GM21786 (cell line): ENCODE results near the gene UBE2E2.

Source experiments
- ATAC-seq: cut with Tn5 transposase; IDR thresholded peaks from one replicate; pipeline ENCODE4 v1.9.1; 2021; ENCODE audit not compliant: unreplicated experiment

Gene UBE2E2

DNA sequence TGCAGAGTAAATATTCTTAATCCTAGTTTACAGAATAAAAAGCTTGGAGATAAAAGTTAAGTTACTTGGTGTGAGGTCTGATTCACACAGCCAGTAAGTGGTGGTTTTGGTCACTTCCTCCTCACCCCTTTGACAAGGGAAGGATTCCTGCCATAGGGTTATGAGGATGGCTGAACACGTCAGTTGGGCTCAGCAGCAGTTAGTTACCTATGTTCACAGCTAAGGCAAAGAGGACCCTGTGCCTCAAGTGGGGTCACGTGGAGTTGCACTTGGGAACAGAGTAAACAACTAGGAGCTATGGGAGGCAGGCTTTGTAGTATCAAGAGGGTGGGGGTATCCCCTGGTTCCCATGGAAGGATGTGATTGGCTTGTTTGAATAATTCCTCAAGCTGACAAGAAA is 232.2 kb downstream of the UBE2E2 start:
- ATAC-seq: no peak

DNA sequence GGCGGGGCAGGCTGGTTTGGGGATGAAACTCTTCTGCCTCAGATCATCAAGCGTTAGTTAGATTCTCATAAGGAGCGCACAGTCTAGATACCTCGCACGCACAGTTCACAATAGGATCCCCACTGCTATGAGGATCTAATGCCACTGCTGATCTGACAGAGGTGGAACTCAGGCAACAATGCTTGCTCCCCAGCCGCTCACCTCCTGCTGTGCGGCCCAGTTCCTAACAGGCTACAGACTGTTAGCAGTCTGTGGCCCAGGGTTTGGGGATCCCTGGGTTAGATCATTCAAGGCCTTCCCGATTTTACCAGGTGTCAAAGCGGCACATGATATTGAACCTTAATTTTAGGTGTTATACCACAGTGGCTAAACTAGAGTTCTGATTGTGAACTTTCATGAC is 232.8 kb downstream of the UBE2E2 start:
- ATAC-seq: no peak

DNA sequence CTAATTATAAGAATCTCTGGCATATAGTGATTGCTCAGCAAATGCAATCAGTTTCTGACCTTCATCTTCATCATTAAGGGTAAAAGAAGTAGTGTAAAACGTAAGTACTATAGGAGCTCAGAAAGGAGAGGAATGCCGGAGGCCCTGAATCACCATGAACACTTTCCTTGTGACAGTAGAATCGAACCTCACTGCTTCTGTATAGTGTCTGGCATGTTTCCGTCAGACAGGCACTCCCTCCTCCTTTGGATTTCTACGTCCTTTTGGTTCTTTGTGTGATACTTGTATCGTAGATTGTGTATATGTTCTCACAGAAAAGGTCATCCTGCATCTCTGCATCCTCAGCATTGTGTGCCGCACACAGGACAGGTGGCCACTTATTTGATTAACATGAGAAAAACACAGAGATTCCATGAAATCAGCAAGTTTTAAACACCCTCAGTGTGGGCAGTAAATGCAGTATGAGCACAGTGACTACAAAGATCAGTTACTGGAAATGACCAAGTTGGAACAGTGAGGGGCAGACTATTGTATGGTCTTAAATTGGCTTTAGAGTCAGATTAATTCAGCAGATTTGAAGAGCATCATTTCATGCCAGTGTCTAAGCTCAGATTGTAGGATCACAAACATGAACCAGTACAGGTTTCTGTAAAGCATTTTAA is 234.5 kb downstream of the UBE2E2 start:
- ATAC-seq: no peak

DNA sequence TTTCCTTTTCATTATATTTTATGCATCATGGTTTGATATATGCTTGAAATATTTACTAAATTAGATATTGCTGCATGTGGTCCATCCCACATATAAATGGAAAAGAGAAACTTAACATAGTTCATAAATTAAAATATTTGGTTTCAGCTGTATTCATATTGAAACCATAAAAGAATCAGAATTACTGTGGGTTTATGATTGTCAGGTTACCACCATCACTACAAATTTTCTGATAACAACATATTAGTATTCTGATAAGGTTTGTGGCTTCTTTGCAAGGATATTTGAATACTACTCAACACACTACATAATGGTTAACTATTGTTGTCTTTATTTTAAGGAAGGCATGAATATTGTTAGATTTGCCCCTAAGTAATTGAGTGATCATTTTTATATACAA is 235.5 kb downstream of the UBE2E2 start:
- no peak for ATAC-seq

DNA sequence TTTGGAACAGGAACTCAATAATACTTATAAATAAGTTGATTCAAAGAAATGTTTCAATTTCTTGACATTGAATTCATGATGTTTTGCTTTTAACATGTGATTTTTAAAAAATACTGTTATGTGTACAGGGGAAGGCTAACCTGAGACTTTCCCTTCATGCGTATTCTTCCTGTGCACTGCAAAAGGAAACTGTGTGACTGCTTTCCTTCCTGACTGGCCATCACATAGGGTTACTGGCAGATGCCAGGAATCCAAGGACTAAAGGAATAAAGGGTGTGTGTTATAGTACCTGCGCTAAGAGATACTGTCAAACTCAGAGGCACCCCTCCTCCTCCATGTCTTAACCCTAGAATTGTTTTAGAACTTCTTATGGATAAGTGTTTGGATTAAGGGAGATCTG is 236.0 kb downstream of the UBE2E2 start:
- ATAC-seq: no peak

DNA sequence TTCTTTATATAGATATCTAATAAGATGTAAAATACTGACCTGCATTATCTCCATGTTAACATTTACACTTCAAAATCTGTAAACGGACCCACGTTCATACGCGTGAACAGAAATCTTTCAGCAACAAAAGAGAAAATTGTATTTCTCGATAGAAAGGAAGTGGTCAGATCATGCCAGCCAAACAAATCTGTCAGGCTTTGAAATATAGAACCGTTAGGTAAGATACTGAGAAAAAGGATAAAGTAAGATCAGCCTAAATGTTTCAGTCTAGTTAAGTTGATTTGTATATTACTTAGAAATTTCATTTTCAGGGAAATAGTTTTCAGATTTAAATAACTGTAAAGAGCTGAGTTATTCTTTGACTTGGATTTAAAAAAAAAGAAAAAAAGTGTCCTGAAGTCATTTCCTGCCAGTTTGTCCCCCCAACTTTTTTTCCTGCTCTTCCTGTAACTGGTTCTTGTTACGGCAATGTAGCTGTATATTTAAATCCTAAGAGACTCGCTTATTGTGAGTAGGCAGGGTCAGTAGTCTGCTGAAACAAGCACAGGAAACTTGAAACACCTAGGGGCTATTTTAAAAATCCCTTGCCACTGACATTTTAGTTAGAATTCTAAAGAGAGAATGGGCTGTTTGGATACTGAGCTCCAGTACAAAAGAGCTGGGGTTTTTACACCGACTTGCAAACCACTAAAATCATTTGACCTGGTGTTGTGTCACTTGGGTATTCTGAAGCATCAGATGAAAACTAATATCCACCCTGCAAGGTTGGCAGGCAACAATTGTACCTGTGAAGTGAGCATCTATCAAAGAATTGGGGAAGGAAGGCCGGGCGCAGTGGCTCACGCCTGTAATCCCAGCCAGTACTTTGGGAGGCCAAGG is 237.5 kb downstream of the UBE2E2 start:
- no peak for ATAC-seq

DNA sequence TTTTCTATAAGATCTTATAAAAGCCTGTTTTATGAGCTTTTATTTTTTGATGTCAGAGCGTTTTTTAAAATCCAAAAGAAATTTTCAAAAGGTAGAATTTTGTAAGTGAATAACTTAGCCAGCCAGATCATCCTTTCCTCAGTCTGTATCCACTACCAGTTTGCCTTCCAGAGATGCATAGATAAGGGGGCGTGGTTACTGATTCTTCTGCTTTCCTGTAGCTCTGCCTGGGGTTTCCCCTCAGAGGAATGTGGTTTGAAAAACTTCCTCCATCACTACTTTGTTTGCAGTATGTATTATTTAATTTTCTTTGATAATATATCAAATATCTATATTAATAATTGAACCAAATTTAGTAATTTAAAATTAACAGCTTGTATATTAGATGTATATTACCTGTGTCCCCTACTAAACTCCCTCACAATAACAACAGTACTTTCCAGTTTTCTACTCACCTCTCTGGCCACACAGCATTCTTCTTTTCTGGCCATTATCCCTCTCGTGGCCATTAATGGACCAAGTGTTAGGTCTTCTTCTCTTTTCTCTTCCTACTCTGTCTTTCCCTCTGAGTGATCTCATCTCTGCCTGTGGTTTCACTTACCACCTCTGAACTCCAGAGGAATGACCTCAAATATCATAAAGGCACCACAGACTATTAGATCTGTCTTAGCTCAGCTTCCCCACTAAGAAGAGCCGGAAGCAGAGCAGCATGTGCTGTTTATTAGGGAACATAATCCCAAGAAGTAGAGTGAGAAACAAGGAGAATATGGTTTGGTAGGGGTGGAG is 239.7 kb downstream of the UBE2E2 start:
- peak; percentile 62 for ATAC-seq

DNA sequence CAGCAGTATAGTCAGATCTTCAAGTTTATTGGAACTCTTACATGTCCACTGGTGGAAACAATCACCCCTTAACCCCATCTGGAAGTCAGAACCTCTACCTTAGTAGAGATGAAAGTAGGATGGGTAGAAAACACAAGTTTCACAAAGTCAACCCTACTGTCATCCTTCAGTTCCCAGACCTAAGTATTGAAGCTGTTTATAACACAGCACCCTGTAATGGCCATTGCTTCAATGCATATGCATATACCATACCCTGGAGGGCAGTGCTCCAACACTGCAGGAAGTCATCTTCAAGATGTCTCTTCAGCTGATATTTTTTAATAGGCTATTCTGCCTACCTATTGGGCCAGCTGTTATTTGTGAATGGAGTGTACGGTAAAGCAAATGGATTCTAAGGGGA is 241.3 kb downstream of the UBE2E2 start:
- ATAC-seq: peak; percentile 44

DNA sequence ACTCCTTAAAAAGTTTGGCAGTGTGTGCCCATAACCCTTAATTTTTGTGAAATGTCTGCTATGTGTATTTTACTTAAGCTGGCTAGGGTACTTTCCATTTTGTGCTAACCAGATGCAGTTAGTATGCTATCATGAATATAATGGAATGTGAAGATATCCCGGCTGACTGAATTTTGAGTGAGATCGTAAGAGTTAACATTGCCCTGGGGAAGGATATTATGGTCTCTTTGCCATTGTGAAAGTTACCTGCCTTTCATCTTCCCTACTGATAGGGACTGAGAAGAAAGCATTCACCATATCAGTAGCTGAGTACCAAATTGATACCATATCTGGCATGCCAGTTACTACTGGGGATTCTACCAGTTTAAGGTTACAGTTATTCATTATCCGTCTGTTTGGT is 243.2 kb downstream of the UBE2E2 start:
- no peak for ATAC-seq

DNA sequence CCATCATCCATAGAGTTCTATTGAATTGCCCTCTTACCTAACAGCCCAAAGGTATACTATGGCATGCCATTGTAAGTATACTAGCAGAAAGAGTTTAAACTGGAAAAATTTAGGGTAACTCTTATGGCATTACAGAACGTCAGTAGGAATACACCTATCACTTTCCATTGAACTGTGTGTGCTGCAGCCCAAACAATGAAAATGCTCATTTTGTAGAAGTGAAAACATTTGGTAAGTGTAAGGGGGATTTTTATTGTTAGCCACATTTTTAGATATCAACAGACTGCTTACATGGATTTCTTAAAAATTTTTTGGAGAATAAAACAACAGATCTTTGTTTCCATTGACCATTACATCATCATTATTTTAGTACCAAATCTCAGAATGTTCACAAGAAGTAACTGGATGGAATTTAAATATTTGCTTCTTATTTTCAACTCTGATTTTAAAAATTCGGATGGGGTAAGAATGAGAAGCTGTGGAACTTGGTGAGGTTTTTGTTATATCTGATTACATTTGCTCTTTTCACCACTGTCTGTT is 245.9 kb downstream of the UBE2E2 start:
- no peak for ATAC-seq

DNA sequence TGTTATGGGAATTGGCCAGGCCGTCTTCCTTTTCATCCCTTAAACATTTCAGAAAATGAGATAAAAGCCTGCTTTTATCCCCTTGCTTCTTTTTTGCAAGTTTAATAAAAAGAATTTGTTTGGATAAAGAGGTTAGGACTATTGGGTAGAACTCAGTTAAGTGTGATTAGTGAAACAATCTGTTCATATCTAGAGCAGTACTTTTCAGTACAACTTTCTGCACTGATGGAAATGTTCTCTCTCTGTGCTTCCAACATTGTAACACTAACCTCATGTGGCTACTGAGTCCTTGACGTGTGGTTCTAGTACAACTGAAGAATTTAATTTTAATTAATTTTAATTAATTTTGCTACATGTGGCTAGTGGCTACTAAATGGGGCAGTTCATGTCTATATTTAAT is 246.9 kb downstream of the UBE2E2 start:
- ATAC-seq: no peak

DNA sequence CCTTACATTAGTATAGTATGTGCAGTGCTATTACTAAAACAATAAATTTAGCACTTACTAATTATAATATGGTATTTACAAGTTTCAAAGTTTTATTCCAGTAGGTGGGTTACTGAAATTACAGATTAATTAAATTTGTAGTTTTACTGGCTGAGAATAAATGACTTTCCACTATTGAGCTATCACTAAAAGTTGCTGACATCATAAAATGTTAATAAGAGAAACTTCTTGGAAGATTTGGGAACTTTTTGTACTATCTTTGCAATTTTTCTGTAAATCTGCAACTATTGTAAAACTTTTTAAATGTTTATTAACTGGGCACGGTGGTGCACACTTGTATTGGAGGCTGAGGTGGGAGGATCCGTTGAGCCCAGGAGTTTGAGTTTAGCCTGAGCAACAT is 247.7 kb downstream of the UBE2E2 start:
- ATAC-seq: no peak

DNA sequence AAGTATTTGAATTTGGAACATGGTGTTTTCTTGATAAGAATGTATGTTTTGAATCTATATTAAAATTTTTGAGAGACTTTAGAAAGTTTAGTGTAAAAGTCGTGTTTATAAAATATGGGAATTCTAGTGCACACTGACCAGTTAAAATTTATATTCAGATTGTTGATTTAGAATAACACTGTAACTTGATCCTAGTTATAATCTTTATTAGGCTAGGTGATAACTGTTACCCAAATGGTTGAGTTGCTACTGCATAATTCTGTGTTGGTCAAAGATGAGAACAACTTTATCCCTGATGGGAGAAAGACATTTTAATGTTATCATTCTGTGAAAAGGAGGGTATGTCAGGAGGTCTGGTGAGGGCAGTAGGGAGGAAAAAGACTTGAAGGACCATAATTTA is 249.3 kb downstream of the UBE2E2 start:
- no peak for ATAC-seq

DNA sequence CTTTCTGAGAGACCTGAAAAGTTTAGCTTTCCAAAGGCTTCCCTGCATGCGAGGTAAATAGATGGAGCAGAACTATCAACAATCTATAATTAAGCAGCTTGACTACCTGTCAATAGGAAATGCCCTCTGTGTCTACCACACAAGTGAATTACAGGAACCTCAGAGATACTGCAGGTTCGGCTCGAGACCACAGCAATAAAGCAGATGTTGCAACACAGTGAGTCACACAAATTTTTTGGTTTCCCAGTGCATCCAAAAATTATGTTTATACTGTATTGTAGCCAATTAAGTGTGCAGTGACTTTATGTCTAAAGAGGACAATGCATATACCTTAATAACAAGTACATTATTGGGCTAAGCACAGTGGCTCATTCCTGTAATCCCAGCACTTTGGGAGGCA is 252.0 kb downstream of the UBE2E2 start:
- ATAC-seq: no peak

DNA sequence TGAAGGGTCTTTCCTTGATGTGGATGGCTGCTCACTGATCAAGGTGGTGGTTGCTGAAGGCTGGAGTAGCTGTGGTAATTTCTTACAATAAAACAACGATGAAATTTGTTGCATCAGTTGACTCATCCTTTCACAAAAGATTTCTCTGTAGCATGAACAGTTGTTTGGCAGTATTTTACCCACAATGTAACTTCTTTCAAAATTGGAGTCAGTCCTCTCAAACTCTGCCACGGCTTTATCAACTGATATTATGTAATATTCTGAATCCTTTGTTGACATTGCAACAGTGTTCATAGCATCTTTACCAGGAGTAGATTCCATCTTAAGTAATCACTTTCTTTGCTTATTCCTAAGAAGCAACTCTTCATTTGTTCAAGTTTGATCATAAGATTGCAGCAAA is 252.6 kb downstream of the UBE2E2 start:
- ATAC-seq: no peak

DNA sequence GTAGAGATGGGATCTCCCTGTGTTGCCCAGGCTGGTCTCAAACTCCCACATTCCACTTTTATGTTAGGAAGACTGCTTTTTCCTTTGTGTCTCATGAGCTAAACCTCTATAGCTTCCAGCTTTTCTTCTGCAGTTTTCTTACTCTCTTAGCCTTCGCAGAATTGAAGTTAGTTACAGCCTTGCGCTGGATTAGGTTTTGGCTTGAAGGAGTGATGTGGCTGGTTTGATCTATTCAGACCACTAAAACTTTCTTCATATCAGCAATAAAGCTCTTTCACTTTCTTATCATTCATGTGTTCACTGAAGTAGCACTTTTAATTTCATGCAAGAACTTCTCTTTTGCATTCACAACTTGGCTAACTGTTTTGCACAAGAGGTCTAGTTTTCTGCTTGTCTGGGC is 254.6 kb downstream of the UBE2E2 start:
- no peak for ATAC-seq

DNA sequence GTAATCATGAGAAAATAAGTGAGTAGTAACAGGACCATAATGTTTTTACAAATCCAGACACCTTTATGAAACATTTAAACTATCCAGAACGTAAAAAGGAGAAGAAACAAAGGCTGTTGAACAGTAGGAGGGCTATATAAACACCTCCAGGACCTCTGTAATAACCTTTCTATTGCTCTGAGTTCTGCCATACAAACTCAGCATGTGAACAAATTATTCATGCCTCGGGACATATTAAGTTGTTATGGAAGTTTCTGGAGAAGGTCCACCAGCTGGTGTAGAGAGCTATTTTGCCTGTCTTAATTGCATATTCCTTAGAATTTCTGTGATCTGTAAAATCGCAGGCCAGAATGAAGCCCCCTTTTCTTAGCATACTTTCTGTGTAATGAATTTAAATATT is 256.3 kb downstream of the UBE2E2 start:
- no peak for ATAC-seq

DNA sequence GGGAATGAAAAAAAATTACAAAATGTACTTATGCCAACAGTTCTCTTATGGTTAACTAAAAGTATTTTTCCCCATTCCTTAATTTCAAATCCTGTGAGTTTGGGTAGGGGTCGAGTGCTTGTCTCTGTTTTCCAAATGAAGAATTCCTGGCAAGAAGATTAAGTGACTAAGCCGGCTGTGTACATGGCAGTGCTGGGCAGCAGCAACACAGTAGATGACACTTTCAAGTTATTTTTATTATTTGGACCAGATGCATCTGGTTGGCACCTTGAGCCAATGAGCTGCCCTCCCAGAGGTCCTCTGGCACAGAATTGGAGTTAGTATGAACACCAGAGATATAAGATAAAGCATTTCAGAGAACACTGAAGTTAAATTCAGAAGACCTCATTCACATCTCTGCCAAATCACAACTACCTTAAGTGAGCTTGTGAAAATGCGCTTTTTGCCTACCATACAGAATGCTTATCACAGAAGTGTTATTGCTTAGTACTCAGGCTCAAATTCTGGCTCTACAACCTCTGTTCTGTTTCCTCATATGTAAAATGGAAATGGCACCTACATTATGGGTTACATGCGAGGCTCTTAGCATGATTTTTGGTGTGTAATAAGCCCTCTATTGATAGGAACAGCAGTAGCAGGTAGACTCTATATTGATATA is 256.9 kb downstream of the UBE2E2 start:
- ATAC-seq: no peak

DNA sequence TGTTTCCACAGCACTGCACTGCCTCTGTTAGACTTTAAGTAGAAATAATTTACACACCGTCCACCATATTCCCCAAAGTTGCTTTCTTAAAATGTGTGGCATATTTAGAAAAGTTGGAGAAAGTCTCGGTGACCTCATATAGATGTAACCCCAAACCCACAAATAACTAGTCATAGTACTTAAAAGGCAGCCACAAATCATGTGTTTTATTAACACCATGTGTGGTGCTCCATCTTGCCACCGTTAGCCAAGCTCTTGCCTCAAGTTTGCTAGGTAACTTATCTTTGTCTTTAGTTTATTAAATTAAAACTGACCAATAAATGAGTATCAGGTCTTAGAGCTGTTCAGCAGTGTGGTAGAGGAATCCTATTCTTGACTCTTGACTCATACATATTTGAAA is 257.9 kb downstream of the UBE2E2 start:
- no peak for ATAC-seq

DNA sequence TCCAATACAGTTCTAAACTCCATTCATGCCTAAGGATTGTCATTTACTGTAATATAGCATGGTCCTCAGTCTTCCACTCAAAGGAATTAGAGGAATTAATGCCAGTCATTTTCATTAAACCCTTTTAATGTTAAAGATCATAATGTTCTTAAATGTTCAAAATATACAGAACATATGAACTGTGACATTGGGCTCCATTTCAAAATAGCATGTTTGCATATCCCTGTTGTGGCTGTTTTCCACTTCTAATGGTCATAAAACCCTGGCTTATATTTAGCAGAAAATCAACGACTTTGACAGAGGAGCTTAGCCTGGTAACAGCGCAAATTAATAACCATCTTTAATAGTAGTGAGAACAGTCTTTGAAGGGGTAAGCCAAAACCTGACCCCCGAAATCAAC is 260.7 kb downstream of the UBE2E2 start:
- ATAC-seq: no peak

DNA sequence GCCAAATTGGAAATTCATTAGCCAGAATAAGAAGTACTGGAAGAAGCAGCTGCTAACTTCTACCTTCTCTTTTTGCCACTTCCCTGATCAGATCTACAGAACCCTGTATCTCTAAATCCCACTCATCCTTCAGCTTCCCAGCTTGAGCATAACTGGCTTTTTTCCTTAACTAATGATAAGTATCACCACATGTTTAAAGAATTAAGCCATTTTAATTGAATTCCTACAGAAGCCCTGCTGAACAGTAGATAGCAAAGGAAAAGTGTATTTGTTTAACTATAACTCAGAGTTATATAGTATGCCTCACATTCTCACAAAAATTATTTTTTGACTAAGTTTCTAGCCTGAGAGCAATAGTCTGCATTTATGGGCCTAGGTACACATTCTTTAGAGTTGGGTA is 262.4 kb downstream of the UBE2E2 start:
- no peak for ATAC-seq
